WTC11 (cell line): Measurements from ENCODE around the gene SARS1.

Experiments
- CREB1 ChIP-seq: sonication (generic); formaldehyde crosslinking; IDR thresholded peaks from 2 replicates; pipeline ENCODE4 v1.8.0; 2023; ENCODE audit warnings: mild to moderate bottlenecking, missing genetic modification reagents
- CREM ChIP-seq: sonication (generic); formaldehyde crosslinking; IDR thresholded peaks from 2 replicates; pipeline ENCODE4 v1.8.1; 2022; ENCODE audit warnings: mild to moderate bottlenecking, missing genetic modification reagents, moderate library complexity
- CTCF ChIP-seq: fragments of 200-600 bp; IDR thresholded peaks from 2 replicates; pipeline ENCODE4 v1.8.0; 2022; ENCODE audit warnings: antibody characterized with exemption
- MAX ChIP-seq: sonication (generic); formaldehyde crosslinking; IDR thresholded peaks from 2 replicates; pipeline ENCODE4 v1.8.0; 2022; ENCODE audit warnings: mild to moderate bottlenecking, missing genetic modification reagents
- RELA ChIP-seq: sonication (generic); formaldehyde crosslinking; IDR thresholded peaks from 2 replicates; pipeline ENCODE4 v1.8.1; 2022; ENCODE audit warnings: missing genetic modification reagents, mild to moderate bottlenecking, borderline replicate concordance

GRCh38 chr1:109184687-109185086 lies 29.0 kb upstream of the SARS1 start:
- no peak for TF ChIP-seq CTCF
- TF ChIP-seq CREM, result no peak
- no peak for TF ChIP-seq CREB1 (CRISPR knock-in tag)
- TF ChIP-seq RELA (CRISPR knock-in tag), result no peak
- no peak for TF ChIP-seq MAX (CRISPR knock-in tag)
